H9 (cell line): Measurements from ENCODE around the gene MOB3A. TPM values are rescaled to one million over a fixed set of nuclear protein-coding genes. Genes with fewer than 3 reads are reported as not detected.

Source experiments
- DNase-seq: peaks from one replicate; pipeline ENCODE4 v3.0.0-alpha.2; 2017
- H2AFZ ChIP-seq: one replicate; pipeline ENCODE4 v1.6.1; 2013; ENCODE audit warnings: mild to moderate bottlenecking, low read length, control low read depth, moderate library complexity
- H2AK5ac ChIP-seq: 2 replicates; pipeline ENCODE4 v1.6.1; 2013; ENCODE audit warnings: low read length, control low read depth, mixed read lengths; ENCODE audit not compliant: insufficient read length
- H2BK120ac ChIP-seq: one replicate; pipeline ENCODE4 v1.6.1; 2013; ENCODE audit warnings: low read depth, mild to moderate bottlenecking, low read length, control low read depth, inconsistent platforms; ENCODE audit not compliant: poor library complexity, severe bottlenecking
- H2BK12ac ChIP-seq: 2 replicates; pipeline ENCODE4 v1.6.1; 2013; ENCODE audit warnings: low read length, control low read depth, mixed read lengths, low read depth; ENCODE audit not compliant: insufficient read length
- H2BK15ac ChIP-seq: 2 replicates; pipeline ENCODE4 v1.6.1; 2013; ENCODE audit warnings: low read depth, low read length, control low read depth
- H2BK20ac ChIP-seq: one replicate; pipeline ENCODE4 v1.6.1; 2013; ENCODE audit warnings: low read depth, mild to moderate bottlenecking, low read length, control low read depth, inconsistent platforms; ENCODE audit not compliant: poor library complexity, severe bottlenecking
- H2BK5ac ChIP-seq: 2 replicates; pipeline ENCODE4 v1.6.1; 2013; ENCODE audit warnings: low read length, control low read depth, mixed read lengths; ENCODE audit not compliant: insufficient read length
- H3K14ac ChIP-seq: 2 replicates; pipeline ENCODE4 v1.6.1; 2013; ENCODE audit warnings: low read length, control low read depth; ENCODE audit not compliant: insufficient read depth
- H3K18ac ChIP-seq: 2 replicates; pipeline ENCODE4 v1.6.1; 2013; ENCODE audit warnings: low read depth, mild to moderate bottlenecking, mixed read lengths, low read length, control low read depth; ENCODE audit not compliant: insufficient read length
- H3K23ac ChIP-seq: 2 replicates; pipeline ENCODE4 v1.6.1; 2013; ENCODE audit warnings: low read length, control low read depth, mixed read lengths, low read depth; ENCODE audit not compliant: insufficient read length
- H3K23me2 ChIP-seq: 2 replicates; pipeline ENCODE4 v1.6.1; 2013; ENCODE audit warnings: low read depth, mild to moderate bottlenecking, mixed read lengths, low read length, control low read depth; ENCODE audit not compliant: insufficient read length, poor library complexity, severe bottlenecking
- H3K27ac ChIP-seq: 2 replicates; pipeline ENCODE4 v1.5.1; 2013; ENCODE audit warnings: low read length, control low read depth, mixed read lengths, low read depth; ENCODE audit not compliant: insufficient read length
- H3K27me3 ChIP-seq: 2 replicates; pipeline ENCODE4 v1.6.1; 2013; ENCODE audit warnings: low read length, control low read depth, inconsistent platforms; ENCODE audit not compliant: insufficient read depth
- H3K4ac ChIP-seq: 2 replicates; pipeline ENCODE4 v1.6.1; 2013; ENCODE audit warnings: low read depth, mild to moderate bottlenecking, control low read depth, inconsistent platforms, low read length, moderate library complexity
- H3K4me1 ChIP-seq: 2 replicates; pipeline ENCODE4 v1.6.1; 2013; ENCODE audit warnings: low read length, control low read depth, inconsistent platforms; ENCODE audit not compliant: insufficient read depth
- H3K4me2 ChIP-seq: 2 replicates; pipeline ENCODE4 v1.6.1; 2013; ENCODE audit warnings: low read length, control low read depth, mixed read lengths; ENCODE audit not compliant: insufficient read length, insufficient read depth
- H3K56ac ChIP-seq: 2 replicates; pipeline ENCODE4 v1.6.1; 2013; ENCODE audit warnings: low read depth, mild to moderate bottlenecking, mixed read lengths, low read length, control low read depth; ENCODE audit not compliant: insufficient read length
- H3K79me1 ChIP-seq: 2 replicates; pipeline ENCODE4 v1.6.1; 2013; ENCODE audit warnings: low read depth, mild to moderate bottlenecking, moderate library complexity, low read length, control low read depth, inconsistent platforms; ENCODE audit not compliant: insufficient read depth, poor library complexity, severe bottlenecking
- H3K79me2 ChIP-seq: 2 replicates; pipeline ENCODE4 v1.6.1; 2013; ENCODE audit warnings: low read length, control low read depth, inconsistent platforms; ENCODE audit not compliant: insufficient read depth
- H3K9ac ChIP-seq: 2 replicates; pipeline ENCODE4 v1.6.1; 2013; ENCODE audit warnings: low read length, control low read depth, mixed read lengths; ENCODE audit not compliant: insufficient read length; ENCODE audit errors: extremely low read depth
- H3K9me3 ChIP-seq: one replicate; pipeline ENCODE4 v1.6.1; 2013; ENCODE audit warnings: low read depth, low read length, inconsistent platforms; ENCODE audit not compliant: control insufficient read depth
- H3T11ph ChIP-seq: one replicate; pipeline ENCODE4 v1.6.1; 2013; ENCODE audit warnings: mild to moderate bottlenecking, low read length, control low read depth, inconsistent platforms
- H4K20me1 ChIP-seq: one replicate; pipeline ENCODE4 v1.6.1; 2013; ENCODE audit not compliant: control insufficient read depth, insufficient read length, insufficient read depth
- H4K5ac ChIP-seq: 2 replicates; pipeline ENCODE4 v1.6.1; 2013; ENCODE audit warnings: low read depth, mild to moderate bottlenecking, mixed read lengths, low read length, control low read depth; ENCODE audit not compliant: insufficient read length
- H4K8ac ChIP-seq: replicated peaks from 2 replicates; pipeline ENCODE4 v1.6.1; 2013; ENCODE audit warnings: low read length, control low read depth, mixed read lengths, low read depth; ENCODE audit not compliant: insufficient read length
- H4K91ac ChIP-seq: 2 replicates; pipeline ENCODE4 v1.6.1; 2013; ENCODE audit warnings: low read depth, mild to moderate bottlenecking, moderate library complexity, mixed read lengths, low read length, control low read depth; ENCODE audit not compliant: insufficient read length
- H3K27ac Mint-ChIP-seq, 3 experiments: 2 replicates in 2 of 3; 3 replicates in 1 of 3; pipeline ENCODE4 v1.8.0; 2020 to 2021; ENCODE audit warnings: mixed read lengths in 3 of 3, mild to moderate bottlenecking in 1 of 3, moderate library complexity in 1 of 3
- H3K27me3 Mint-ChIP-seq: 2 replicates; pipeline ENCODE4 v1.8.0; 2021; ENCODE audit warnings: low read depth, mild to moderate bottlenecking, moderate library complexity, mixed read lengths
- H3K36me3 Mint-ChIP-seq, 3 experiments: 2 replicates in 2 of 3; 3 replicates in 1 of 3; pipeline ENCODE4 v1.8.0; 2020 to 2021; ENCODE audit warnings: low read depth in 3 of 3, mixed read lengths in 3 of 3; ENCODE audit not compliant: insufficient read depth in 1 of 3
- H3K4me1 Mint-ChIP-seq, 2 experiments: 2 replicates each; pipeline ENCODE4 v1.8.0; 2020; ENCODE audit warnings: mixed read lengths in 2 of 2
- H3K4me3 Mint-ChIP-seq, 2 experiments: 2 replicates in 1 of 2; 3 replicates in 1 of 2; pipeline ENCODE4 v1.8.0; 2020 to 2021; ENCODE audit warnings: mild to moderate bottlenecking in 2 of 2, mixed read lengths in 2 of 2, moderate library complexity in 1 of 2
- H3K9me3 Mint-ChIP-seq, 2 experiments: 2 replicates in 1 of 2; 3 replicates in 1 of 2; pipeline ENCODE4 v1.8.0; 2020; ENCODE audit warnings: mild to moderate bottlenecking in 2 of 2, mixed read lengths in 2 of 2, moderate library complexity in 1 of 2
- WGBS: extraction: QIAGEN DNeasy Blood & Tissue Kit; methylation state at CpG from one replicate; pipeline ENCODE4 v1.1.7; 2013; ENCODE audit warnings: missing lambda C conversion rate, low lambda C conversion rate, mixed read lengths; ENCODE audit not compliant: insufficient read length; ENCODE audit errors: extremely low coverage; 5-methylcytosine and 5-hydroxymethylcytosine counted together
- total RNA-seq: library from RNA; stranded (reverse); gene quantifications from 2 replicates; pipeline ENCODE4 v1.2.1, GENCODE V29; 2021
- TF ChIP-seq, protein P1 (sequence below): fragments of 200-600 bp; sonication (generic); conservative IDR thresholded peaks from 3 replicates; pipeline ENCODE4 v1.8.0; 2021; ENCODE audit warnings: antibody characterized with exemption, mild to moderate bottlenecking

MOB3A gene
- total RNA-seq, 1 experiment from 2014 or later = 11.5 TPM

DNA sequence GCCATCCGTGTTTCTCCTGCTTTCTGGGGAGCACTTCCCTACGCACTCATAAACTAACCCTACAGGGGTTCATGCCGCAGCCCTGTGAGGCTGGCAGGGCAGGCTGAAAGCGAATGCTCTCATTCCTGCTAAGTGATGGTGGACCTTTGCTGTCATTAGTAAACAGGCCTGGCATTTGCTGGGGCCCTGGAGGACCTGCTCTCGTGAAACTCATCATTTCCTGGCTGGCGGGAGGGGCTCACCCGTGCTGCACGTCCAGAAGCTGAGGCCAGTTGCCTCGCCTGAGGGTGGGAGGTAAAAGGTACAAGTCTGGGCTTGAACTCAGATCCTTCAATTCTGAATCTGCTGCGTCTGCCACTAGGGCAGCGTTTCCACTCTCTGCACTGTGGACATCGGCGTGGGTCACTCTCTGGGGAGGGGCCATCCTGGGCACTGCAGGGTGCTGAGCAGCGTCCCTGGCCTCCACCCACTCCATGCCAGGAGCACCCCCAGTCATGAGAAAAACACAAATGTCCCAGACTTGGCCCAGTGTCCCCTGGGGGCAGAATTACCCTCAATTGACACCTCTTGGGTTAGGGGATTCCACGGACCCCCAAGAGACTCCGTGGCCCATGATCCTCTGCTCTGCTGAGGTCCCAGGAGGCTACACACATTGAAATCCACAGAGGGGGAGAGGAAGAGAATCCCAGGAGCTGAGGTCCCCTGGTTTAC, 7.0 kb downstream of the MOB3A start:
- H3K79me2 ChIP-seq = no peaks in the 10 kb centered on the region

More for the DNA sequence above, 7.0 kb downstream of the MOB3A start:
- no peak overlapping the region for H2AK5ac ChIP-seq
- no peak overlapping the region for H4K5ac ChIP-seq
- no peaks in the 10 kb centered on the region for H3K27me3 ChIP-seq
- H3K27ac ChIP-seq = no peak overlapping the region
- no peak overlapping the region for H3K23ac ChIP-seq
- no peaks in the 10 kb centered on the region; the same call in 1 of the 2 replicates for H3K27me3 Mint-ChIP-seq
- H4K91ac ChIP-seq = no peak overlapping the region
- H3K18ac ChIP-seq = no peak overlapping the region
- no peak overlapping the region for H2BK5ac ChIP-seq
- H3K4me1 ChIP-seq = no peaks in the 10 kb centered on the region
- H3K36me3 Mint-ChIP-seq = no peaks in the 10 kb centered on the region; a peak in 1 of 7 replicates
- H3K4me2 ChIP-seq = no peak overlapping the region
- peaks cover 21 to 23% of the 10 kb centered on the region in 2 experiments for H3K4me1 Mint-ChIP-seq
- H3T11ph ChIP-seq = no peak overlapping the region
- no peak overlapping the region for H2AFZ ChIP-seq
- no peak for DNase-seq
- H4K20me1 ChIP-seq = no peaks in the 10 kb centered on the region
- no peaks in the 10 kb centered on the region for H3K23me2 ChIP-seq
- no peak overlapping the region; the same call in 1 of the 2 replicates for H3K4ac ChIP-seq
- TF ChIP-seq, protein P1, sequence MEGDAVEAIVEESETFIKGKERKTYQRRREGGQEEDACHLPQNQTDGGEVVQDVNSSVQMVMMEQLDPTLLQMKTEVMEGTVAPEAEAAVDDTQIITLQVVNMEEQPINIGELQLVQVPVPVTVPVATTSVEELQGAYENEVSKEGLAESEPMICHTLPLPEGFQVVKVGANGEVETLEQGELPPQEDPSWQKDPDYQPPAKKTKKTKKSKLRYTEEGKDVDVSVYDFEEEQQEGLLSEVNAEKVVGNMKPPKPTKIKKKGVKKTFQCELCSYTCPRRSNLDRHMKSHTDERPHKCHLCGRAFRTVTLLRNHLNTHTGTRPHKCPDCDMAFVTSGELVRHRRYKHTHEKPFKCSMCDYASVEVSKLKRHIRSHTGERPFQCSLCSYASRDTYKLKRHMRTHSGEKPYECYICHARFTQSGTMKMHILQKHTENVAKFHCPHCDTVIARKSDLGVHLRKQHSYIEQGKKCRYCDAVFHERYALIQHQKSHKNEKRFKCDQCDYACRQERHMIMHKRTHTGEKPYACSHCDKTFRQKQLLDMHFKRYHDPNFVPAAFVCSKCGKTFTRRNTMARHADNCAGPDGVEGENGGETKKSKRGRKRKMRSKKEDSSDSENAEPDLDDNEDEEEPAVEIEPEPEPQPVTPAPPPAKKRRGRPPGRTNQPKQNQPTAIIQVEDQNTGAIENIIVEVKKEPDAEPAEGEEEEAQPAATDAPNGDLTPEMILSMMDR = no peak
- no peaks in the 10 kb centered on the region for H3K79me1 ChIP-seq
- H2BK15ac ChIP-seq = no peak overlapping the region
- no CpG with 5 or more reads among the region's 16 CpGs for WGBS
- H2BK12ac ChIP-seq = no peak overlapping the region
- no peaks in the 10 kb centered on the region for H3K9me3 ChIP-seq
- no peak overlapping the region for H2BK20ac ChIP-seq
- H3K4me3 Mint-ChIP-seq = no peak overlapping the region
- peak overlapping the region; percentile 35 to 78 (median 57); a peak in 4 of 7 replicates for H3K27ac Mint-ChIP-seq
- H4K8ac ChIP-seq = no peak overlapping the region
- H3K56ac ChIP-seq = no peak overlapping the region
- peak overlapping the region; percentile 41 for H2BK120ac ChIP-seq
- H3K9me3 Mint-ChIP-seq = no peaks in the 10 kb centered on the region
- 0 out of 2 replicates have a peak overlapping the region, but pooled peaks have one; percentile 29 for H3K14ac ChIP-seq
- no peak overlapping the region for H3K9ac ChIP-seq
